Fibroblast of the conjunctiva (primary cell): ENCODE data around the gene VPREB3.

Experiments used
- DNase-seq: peaks from one replicate; pipeline ENCODE4 v3.0.0-alpha.2; 2010; ENCODE audit warnings: low read depth

The VPREB3 gene

GRCh38 chr22:23782703-23783102 lies 28.5 kb upstream of the VPREB3 start:
- no peak for DNase-seq

- DNase-seq: no peak
These were observed 28.0 kb upstream of the VPREB3 start for GRCh38 chr22:23782252-23782651.

- peak; percentile 54 for DNase-seq
These were observed 27.4 kb upstream of the VPREB3 start for GRCh38 chr22:23781511-23782183.

GRCh38 chr22:23781065-23781464 lies 26.8 kb upstream of the VPREB3 start:
- no peak for DNase-seq

GRCh38 chr22:23780146-23780748 lies 26.0 kb upstream of the VPREB3 start:
- DNase-seq: no peak

GRCh38 chr22:23779731-23780130 lies 25.5 kb upstream of the VPREB3 start:
- DNase-seq: no peak

- no peak for DNase-seq
These were observed 24.9 kb upstream of the VPREB3 start for GRCh38 chr22:23779083-23779482.

- no peak for DNase-seq
These were observed 24.3 kb upstream of the VPREB3 start for GRCh38 chr22:23778577-23778900.

- DNase-seq: no peak
These were observed 23.8 kb upstream of the VPREB3 start for GRCh38 chr22:23777776-23778576.

GRCh38 chr22:23775779-23776375 lies 21.7 kb upstream of the VPREB3 start:
- no peak for DNase-seq

GRCh38 chr22:23774922-23775436 lies 20.8 kb upstream of the VPREB3 start:
- DNase-seq: no peak

GRCh38 chr22:23774114-23774921 lies 20.1 kb upstream of the VPREB3 start:
- DNase-seq: no peak

GRCh38 chr22:23773483-23774113 lies 19.4 kb upstream of the VPREB3 start:
- DNase-seq: no peak

- DNase-seq: no peak
These were observed 18.6 kb upstream of the VPREB3 start, which contains the start of gene MMP11 for GRCh38 chr22:23772649-23773473. MMP11 (plus strand) TSS chr22:23772849; CDS start chr22:23772871, 22 bp downstream.

- no peak for DNase-seq
These were observed 18.1 kb upstream of the VPREB3 start for GRCh38 chr22:23772315-23772648.

GRCh38 chr22:23769321-23769965 lies 15.2 kb upstream of the VPREB3 start:
- DNase-seq: no peak

- peak; percentile 50 for DNase-seq
These were observed 13.7 kb upstream of the VPREB3 start, which contains the start of gene CHCHD10 for GRCh38 chr22:23767673-23768548. CHCHD10 (minus strand) TSS chr22:23767972; CDS start chr22:23767874, 98 bp downstream.

GRCh38 chr22:23767303-23767672 lies 13.1 kb upstream of the VPREB3 start:
- no peak for DNase-seq
